Measurements from ENCODE around the gene LCE1E. TPM values are rescaled to one million over a fixed set of nuclear protein-coding genes. Genes with fewer than 3 reads are reported as not detected.

The LCE1E gene
- total RNA-seq, 1 experiment from 2014 or later: not detected

GRCh38 chr1:152758636-152759035 lies 27.4 kb upstream of the LCE1E start:
- ChIA-PET POLR2A (no interaction called here), RAD21 (ENCODE audit: low non-redundant PET in 1 of 2, low total read pairs in 2 of 2, uncharacterized antibody in 2 of 2, unreplicated experiment in 2 of 2) (no interaction called here), CTCF (no interaction called here)
- intact Hi-C loops (cut with micrococcal nuclease): no loop called here
- Histone ChIP-seq H3K27me3 (ENCODE audit: insufficient read depth, low read length) (peaks cover 39% of the 10 kb centered on the region; the same call in 1 of the 2 replicates), H3K36me3 (ENCODE audit: control insufficient read depth in 1 of 2, insufficient read depth in 2 of 2, low read length in 2 of 2) (no peaks in the 10 kb centered on the region), H3K27ac (ENCODE audit: low read depth, low read length) (no peak overlapping the region), H3K4me1 (ENCODE audit: control insufficient read depth in 1 of 2, insufficient read depth in 2 of 2, low read length in 2 of 2) (no peaks in the 10 kb centered on the region), H2AFZ (ENCODE audit: low read depth, low read length, poor library complexity, severe bottlenecking) (no peak overlapping the region), H3K4me3 (replicated peaks in 1 of 2; ENCODE audit: low read depth in 1 of 2, low read length in 2 of 2) (no peak overlapping the region), H3K9me3 (ENCODE audit: control insufficient read depth in 1 of 2, insufficient read depth in 1 of 2, low read depth in 1 of 2, low read length in 2 of 2) (no peaks in the 10 kb centered on the region), H4K20me1 (ENCODE audit: insufficient read depth) (no peaks in the 10 kb centered on the region), H3K9ac (ENCODE audit: low read length) (no peak overlapping the region), H3K4me2 (ENCODE audit: low read length) (no peak overlapping the region), H3K79me2 (ENCODE audit: insufficient read depth, low read length) (no peaks in the 10 kb centered on the region), H3K9me2 (ENCODE audit: insufficient read depth) (no peaks in the 10 kb centered on the region)
- ATAC-seq (no peak), DNase-seq (ENCODE audit: low read depth, low spot score) (no peak)
- no peak for TF ChIP-seq SIN3A (IDR thresholded peaks at IDR 0.05; ENCODE audit: low read depth)
- no peak for TF ChIP-seq SP1 (IDR thresholded peaks at IDR 0.05; ENCODE audit: low read depth)
- TF ChIP-seq POLR2A (IDR thresholded peaks at IDR 0.05; ENCODE audit: borderline replicate concordance, extremely low read depth, insufficient read depth, insufficient read length): no peak
- no peak for TF ChIP-seq ELF1 (IDR thresholded peaks at IDR 0.05; ENCODE audit: borderline replicate concordance, low read depth)
- no peak for TF ChIP-seq CEBPB (IDR thresholded peaks at IDR 0.05; ENCODE audit: low read depth)
- no peak for TF ChIP-seq TCF7L2 (IDR thresholded peaks at IDR 0.05; ENCODE audit: borderline replicate concordance, extremely low read depth, insufficient read depth, insufficient read length)
- BruUV-seq (replicated peaks): no TSS peak

GRCh38 chr1:152759453-152760173 lies 26.4 kb upstream of the LCE1E start:
- H2AFZ ChIP-seq (ENCODE audit: low read depth, low read length, poor library complexity, severe bottlenecking): no peak overlapping the region
- H4K20me1 ChIP-seq (ENCODE audit: insufficient read depth): no peaks in the 10 kb centered on the region
- no peaks in the 10 kb centered on the region for H3K79me2 ChIP-seq (ENCODE audit: insufficient read depth, low read length)
- RAD21 ChIA-PET (ENCODE audit: low non-redundant PET in 1 of 2, low total read pairs in 2 of 2, uncharacterized antibody in 2 of 2, unreplicated experiment in 2 of 2): no interaction called here
- no peak for TF ChIP-seq JUND (IDR thresholded peaks at IDR 0.05)
- TF ChIP-seq CBX3 (IDR thresholded peaks at IDR 0.05; ENCODE audit: low read depth): no peak
- TF ChIP-seq POLR2AphosphoS5 (IDR thresholded peaks at IDR 0.05; ENCODE audit: low read depth, low read length): no peak
- no peak for TF ChIP-seq MAX (IDR thresholded peaks at IDR 0.05)
- intact Hi-C loops (cut with micrococcal nuclease): no loop called here
- CTCF ChIA-PET: no interaction called here
- no peak for DNase-seq (ENCODE audit: low read depth, low spot score)
- no peak overlapping the region for H3K4me2 ChIP-seq (ENCODE audit: low read length)
- H3K9me3 ChIP-seq (ENCODE audit: control insufficient read depth in 1 of 2, insufficient read depth in 1 of 2, low read depth in 1 of 2, low read length in 2 of 2): no peaks in the 10 kb centered on the region
- H3K36me3 ChIP-seq (ENCODE audit: control insufficient read depth in 1 of 2, insufficient read depth in 2 of 2, low read length in 2 of 2): no peaks in the 10 kb centered on the region
- POLR2A ChIA-PET: no interaction called here
- no peaks in the 10 kb centered on the region for H3K4me1 ChIP-seq (ENCODE audit: control insufficient read depth in 1 of 2, insufficient read depth in 2 of 2, low read length in 2 of 2)
- H3K9me2 ChIP-seq (ENCODE audit: insufficient read depth): no peaks in the 10 kb centered on the region
- no peak overlapping the region for H3K9ac ChIP-seq (ENCODE audit: low read length)
- BruUV-seq (replicated peaks): no TSS peak
- H3K27me3 ChIP-seq (ENCODE audit: insufficient read depth, low read length): peaks cover 39% of the 10 kb centered on the region; the same call in 1 of the 2 replicates
- no peak overlapping the region for H3K4me3 ChIP-seq (replicated peaks in 1 of 2; ENCODE audit: low read depth in 1 of 2, low read length in 2 of 2)
- no peak for ATAC-seq
- no peak overlapping the region for H3K27ac ChIP-seq (ENCODE audit: low read depth, low read length)

Measured in HCT116 (cell line).